GM23338 (cell line): ENCODE measurements around the gene ESYT2.

Source experiments
- CTCF ChIP-seq, 2 experiments: fragments of 200-600 bp in 1 of 2; sonication (generic) in 1 of 2; conservative IDR thresholded peaks; 2 replicates each; pipeline versions ENCODE4 v1.5.1 to v1.6.1; 2016 to 2017; ENCODE audit warnings: antibody characterized with exemption in 2 of 2, low read depth in 2 of 2, mild to moderate bottlenecking in 2 of 2, moderate library complexity in 1 of 2
- JUNB ChIP-seq: IDR thresholded peaks from one replicate; pipeline ENCODE4 v1.6.1; 2016; ENCODE audit warnings: antibody characterized with exemption; ENCODE audit not compliant: unreplicated experiment
- POLR2AphosphoS5 ChIP-seq: IDR thresholded peaks from 2 replicates; pipeline ENCODE4 v1.6.1; 2016; ENCODE audit warnings: antibody characterized with exemption, low read depth
- REST ChIP-seq: IDR thresholded peaks from one replicate; pipeline ENCODE4 v1.6.1; 2018; ENCODE audit warnings: antibody characterized with exemption; ENCODE audit not compliant: unreplicated experiment

GRCh38 chr7:158854681-158855081 is 25.4 kb upstream of the ESYT2 start:
- TF ChIP-seq REST (no peak), CTCF (conservative IDR thresholded peaks at IDR 0.05; ENCODE audit: low read depth in 2 of 2) (no peak), JUNB (no peak), POLR2AphosphoS5 (no peak)
